Breast epithelium (tissue), 3 donors: Measurements from ENCODE around the gene RFTN1.

ENCODE experiments used
- CTCF ChIP-seq, 3 donors: fragments of 450-650 bp; IDR thresholded peaks; one replicate each; pipeline ENCODE4 v1.5.1; 2016 to 2017; ENCODE audit warnings: antibody characterized with exemption in 3 of 3, mild to moderate bottlenecking in 3 of 3, moderate library complexity in 3 of 3
- POLR2A ChIP-seq: fragments of 450-650 bp; IDR thresholded peaks from one replicate; pipeline ENCODE4 v1.6.1; 2016; ENCODE audit warnings: antibody characterized with exemption, mild to moderate bottlenecking, moderate library complexity
- POLR2AphosphoS5 ChIP-seq, 3 donors: sonication (generic); formaldehyde crosslinking; IDR thresholded peaks; one replicate each; pipeline ENCODE4 v1.6.1; 2017; ENCODE audit warnings: antibody characterized with exemption in 3 of 3

DNA sequence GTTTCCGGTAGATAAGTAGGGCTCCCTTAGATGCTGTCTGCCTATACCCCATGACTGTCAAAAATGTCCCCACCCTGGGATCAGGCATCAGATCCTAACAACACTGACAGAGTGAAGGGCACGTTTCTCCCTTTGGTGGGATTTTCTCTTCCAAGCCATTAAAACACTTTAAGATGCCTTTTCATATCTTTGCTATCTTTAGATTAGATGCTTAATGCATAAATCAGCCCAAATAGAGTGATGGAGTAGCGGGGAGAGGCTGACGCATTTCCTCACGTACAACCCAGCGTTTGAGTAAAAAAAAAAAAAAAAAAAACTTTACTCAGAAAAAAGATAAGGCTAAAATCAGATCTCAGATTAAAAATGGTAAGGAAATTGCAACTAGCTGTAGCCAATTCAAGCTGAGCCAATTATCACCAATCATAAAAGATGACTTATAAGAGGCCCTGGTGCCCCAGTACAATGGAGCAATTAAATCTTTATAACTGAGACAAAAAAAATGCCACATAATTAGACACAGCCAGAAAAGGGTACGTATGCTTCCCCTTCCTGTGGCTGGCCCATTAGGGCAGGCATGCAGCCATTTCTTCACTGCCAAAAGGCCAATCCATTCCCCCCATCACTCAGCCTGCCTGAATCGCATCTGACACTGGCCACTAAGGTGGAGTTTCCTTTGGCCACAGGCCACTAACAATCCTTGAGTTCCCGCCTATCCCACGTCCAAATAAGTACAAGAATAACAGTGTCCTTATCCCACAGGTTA lies 45.0 kb downstream of the RFTN1 start:
- TF ChIP-seq POLR2A = no peak
- TF ChIP-seq CTCF (IDR thresholded peaks at IDR 0.05) = no peak
- TF ChIP-seq POLR2AphosphoS5 (IDR thresholded peaks at IDR 0.05) = no peak
